GM19395 (cell line): Measurements from ENCODE around the gene PLCB3.

Source experiments
- ATAC-seq: cut with Tn5 transposase; IDR thresholded peaks from one replicate; pipeline ENCODE4 v1.9.1; 2021; ENCODE audit warnings: mild to moderate bottlenecking, moderate library complexity; ENCODE audit not compliant: unreplicated experiment

The PLCB3 gene

GRCh38 chr11:64317961-64318765, 66.8 kb downstream of the PLCB3 start, which contains the start of gene PRDX5:
Gene PRDX5 (plus strand): TSS chr11:64318121. CDS start chr11:64318216, 95 bp downstream.
- peak; percentile 66 for ATAC-seq
